Measurements from ENCODE around the gene CENPF.
A peak's percentile ranks its signal among the peaks of the same experiment; 100 is the strongest.
"Not testable (repeated sequence)": the region's sequence is repeated elsewhere in the genome, so short reads cannot be mapped to it uniquely, and the experiment has no call there.

CENPF gene

GRCh38 chr1:214583113-214583512 is 19.9 kb upstream of the CENPF start:
- no peak for DNase-seq (ENCODE audit: low read depth, low spot score)

GRCh38 chr1:214583824-214584554 is 19.0 kb upstream of the CENPF start:
- DNase-seq (ENCODE audit: low read depth, low spot score) = no peak

DNA sequence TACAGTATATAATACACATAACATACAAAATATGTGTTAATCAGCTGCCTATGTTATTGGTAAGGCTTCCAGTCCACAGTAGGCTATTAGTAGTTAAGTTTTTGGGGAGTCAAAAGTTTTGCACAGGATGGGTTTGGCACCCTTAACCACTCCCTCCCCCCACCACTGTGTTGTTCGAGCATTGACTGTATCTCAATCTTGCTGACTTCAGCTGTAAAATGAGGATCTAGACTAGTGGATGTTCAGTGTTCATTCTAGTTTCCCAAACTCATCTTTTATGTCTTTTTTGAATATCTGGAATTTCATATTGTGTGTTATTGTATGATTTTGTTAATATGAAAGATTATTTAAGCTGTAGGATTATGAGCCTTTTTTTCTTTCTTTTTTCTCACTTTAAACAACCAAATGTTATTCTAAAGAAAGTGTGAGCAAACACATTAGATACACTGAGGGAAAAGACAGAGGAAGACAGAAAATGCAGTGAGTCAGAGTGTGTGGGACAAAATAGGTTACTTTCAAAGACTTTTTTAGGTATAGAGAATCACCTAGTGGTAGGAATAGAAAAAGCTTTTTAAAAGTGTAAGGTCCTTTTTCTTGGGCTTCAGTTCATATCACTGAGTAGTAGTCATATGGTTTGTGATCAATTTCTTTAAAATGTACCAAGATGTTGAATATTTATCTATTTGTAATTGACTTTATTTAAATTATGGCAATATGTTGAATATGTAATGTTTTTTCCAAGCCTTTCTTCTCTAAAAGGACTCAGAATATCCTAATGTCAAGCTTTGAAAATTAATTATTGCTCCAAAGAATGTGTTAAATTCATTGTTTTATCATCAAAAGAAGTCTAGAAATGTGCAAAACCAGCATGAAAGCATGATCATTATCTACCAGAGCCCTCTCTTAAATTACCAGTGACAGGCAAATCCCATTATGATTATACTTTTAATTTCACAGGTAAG is 17.9 kb upstream of the CENPF start:
- DNase-seq (ENCODE audit: low read depth, low spot score) = peak; percentile 72

- DNase-seq (ENCODE audit: low read depth, low spot score) = no peak
Observed at GRCh38 chr1:214586621-214587020, 16.4 kb upstream of the CENPF start.

DNA sequence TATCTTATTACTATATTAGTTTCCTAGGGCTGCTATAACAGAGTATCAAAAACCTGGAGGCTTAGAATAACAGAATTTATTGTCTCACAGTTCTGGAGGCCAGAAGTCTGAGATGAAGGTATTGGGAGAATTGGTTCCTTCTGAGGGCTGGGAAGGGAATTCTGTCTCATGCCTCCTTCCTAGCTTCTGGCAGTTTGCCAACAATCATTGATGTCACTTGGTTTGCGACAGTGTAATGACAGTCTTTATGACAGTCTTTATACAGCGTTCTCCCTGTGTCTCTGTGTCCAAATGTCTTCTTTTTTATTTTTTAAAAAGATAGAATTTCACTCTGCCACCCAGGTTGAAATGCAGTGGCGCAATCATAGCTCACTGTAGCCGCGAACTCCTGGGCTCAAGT is 15.8 kb upstream of the CENPF start:
- DNase-seq (ENCODE audit: low read depth, low spot score) = no peak

DNA sequence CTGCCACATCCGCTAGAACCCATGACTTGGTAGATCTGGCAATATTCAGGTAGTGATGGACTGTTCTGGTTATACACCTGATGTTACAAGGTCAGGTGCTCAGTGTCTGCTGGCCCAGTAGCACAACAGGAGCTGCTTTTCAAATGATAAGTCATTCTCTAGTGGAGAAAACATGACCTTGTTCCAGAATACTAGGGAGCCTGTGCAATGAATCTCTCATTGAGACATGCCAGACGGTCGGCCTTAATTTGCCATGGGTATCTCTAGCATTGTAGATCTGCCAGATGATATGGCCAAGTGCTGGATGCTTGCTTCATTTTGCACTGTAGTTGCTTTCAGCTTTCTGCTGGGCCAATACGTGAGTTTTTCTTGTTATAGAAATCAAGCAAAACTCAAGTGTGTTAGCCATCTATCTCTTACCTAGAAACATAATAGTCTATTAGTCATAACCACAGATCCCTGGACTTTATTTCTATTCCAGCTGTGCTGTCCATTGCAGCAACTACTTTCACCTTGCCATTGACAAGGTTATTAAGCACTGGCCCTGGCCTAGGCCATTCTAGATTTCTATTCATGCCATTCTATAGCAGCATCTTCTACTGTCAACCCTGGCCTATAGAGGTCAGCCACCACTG is 13.9 kb upstream of the CENPF start:
- no peak for DNase-seq (ENCODE audit: low read depth, low spot score)

DNA sequence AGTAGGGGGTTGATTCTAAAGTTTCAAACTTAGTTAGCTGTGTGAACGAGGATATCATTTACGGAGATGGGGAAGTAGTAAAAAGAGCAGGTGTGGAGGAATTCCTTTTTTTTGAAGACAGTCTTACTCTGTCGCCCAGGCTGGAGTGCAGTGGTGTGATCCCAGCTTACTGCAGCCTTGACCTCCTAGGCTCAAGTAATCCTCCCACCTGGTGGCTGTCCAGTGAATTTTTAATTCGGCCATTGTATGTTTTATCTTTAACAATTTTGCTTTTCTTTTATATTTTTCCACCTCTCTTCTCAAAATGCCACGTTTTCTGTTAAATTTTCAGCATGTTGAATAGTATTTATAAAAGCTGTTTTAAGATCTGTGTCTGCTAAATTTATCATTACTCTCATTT is 12.3 kb upstream of the CENPF start:
- DNase-seq (ENCODE audit: low read depth, low spot score) = no peak

DNA sequence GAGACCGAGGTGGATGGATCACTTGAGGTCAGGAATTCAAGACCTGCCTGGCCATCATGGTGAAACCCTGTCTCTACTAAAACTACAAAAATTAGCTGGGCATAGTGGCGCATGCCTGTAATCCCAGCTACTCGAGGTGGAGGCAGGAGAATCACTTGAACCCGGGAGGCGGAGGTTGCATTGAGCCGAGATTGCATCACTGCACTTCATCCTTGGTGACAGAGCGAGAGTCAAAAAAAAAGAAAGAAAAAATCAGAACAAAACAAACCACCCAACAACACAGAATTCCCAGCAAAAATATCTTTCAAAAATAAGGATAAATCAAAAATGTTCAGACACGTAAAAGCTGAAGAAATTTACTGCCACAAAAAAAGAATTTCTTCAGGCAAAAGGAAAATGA is 11.1 kb upstream of the CENPF start:
- DNase-seq (ENCODE audit: low read depth, low spot score) = not testable (repeated sequence)

DNA sequence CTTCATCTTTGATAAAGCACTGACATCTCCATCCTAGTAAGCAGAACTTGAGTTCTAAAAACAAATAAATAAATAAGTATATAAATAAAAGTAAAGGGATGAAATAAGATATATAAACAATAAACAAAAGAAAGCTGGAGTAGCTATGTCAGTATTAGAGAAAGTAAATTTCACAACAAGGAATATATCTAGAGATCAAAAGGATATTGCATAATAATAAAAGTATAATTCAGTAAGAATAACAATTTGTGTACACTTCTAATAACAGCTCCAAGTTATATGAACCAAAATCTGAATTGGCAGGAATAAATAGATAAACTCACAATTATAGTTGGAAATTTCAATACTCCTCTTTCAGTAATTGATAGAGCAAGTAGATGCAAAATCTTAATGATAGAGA is 9.8 kb upstream of the CENPF start:
- DNase-seq (ENCODE audit: low read depth, low spot score) = no peak

GRCh38 chr1:214603819-214604252 is 841 bp downstream of the CENPF start:
- DNase-seq (ENCODE audit: low read depth, low spot score) = peak; percentile 21

DNA sequence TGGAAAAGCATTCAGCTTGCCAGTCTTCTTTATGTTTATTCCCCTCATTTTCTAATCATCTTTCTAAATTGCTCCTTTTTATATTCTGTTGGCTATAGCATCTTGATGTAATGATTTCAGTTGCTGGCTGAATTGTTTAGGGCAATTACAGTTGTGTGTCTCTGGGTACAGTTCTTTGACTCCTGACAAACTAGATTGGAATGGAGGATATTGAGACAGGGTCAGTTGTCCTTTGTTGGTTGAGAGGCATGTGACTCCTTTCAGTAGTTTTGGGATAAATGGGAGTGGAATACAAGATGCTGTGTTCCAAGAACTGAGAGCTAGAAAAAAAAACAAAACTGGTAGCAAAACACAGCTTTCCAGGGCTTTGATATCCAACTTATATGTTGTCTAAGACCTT is 1.5 kb downstream of the CENPF start:
- peak; percentile 48 for DNase-seq (ENCODE audit: low read depth, low spot score)

- DNase-seq (ENCODE audit: low read depth, low spot score) = not testable (repeated sequence)
Observed at GRCh38 chr1:214605484-214605883, 2.5 kb downstream of the CENPF start.

DNA sequence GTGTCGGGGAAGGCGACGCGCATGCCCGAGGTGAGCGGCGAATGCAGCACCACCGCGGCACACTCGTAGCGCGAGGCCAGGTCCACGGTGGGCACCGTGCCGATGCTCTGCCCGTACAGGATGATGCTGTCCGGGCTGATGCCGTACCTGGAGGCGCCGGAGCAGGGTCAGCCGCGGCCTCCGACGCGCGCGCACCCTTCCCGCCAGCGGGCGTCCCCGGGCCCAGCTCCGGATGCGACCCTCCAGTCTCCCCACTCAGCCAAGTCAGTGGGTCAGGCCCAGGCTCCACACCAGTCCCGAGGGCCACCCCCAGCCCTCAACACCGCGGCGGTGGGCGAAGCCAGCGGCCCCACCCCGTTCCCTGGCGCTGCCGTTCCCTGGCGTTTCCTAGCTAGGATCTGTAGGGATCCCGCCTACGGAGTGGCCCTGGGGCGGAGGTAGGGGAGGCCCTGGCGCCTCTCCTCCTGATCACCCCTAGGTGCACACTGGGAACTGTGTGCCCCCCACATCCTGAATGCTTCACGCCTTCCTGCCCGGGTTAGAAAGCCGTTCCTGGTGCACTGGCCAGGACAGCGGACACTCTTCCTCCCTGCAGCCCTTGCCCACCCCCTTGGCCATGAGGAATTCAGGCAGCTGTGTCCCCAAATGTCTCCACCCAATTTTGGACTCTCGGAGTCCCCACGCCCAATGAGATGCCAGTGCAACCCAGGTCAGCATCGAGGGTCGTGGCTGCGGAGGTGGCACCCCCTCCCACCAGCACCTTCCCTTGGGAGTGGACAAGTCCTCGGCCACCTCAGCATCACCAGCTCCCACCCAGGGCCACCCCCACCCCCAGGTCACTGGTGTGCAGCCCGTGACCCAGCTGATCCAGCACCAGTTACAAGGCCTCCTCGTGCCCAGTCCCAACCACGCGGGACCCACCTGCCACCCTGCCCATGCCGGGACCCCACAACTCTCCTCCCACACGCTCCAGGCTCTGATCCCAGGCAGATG is 3.2 kb downstream of the CENPF start:
- DNase-seq (ENCODE audit: low read depth, low spot score) = not testable (repeated sequence)

- DNase-seq (ENCODE audit: low read depth, low spot score) = not testable (repeated sequence)
Observed at GRCh38 chr1:214607492-214608215, 4.7 kb downstream of the CENPF start.

DNA sequence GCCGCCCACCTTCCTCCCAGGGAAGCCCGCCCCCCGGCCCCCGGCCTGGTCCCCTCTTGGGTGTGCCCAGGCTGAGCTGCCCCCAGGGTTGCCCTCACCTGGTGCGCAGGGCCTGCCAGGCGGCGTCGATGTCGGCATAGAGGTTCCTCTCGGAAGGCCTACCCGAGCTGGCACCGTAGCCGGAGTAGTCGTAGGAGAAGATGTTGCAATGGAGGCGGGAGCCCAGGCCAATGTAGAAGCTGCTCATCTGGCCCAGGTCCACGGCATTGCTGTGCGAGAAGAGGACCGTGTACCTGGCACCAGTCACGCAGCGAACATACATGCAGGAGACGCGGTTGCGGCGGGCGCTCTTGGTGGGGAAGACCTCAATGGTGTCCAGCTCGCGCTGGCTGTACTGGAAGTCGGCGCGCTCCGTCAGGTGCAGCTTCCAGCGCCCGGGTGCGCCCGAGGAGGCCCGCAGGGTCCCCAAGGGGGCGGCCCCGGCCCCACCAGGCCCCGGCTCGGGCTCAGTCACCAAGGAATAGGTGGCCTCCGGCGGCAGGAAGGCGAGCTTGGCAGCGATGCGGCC is 5.3 kb downstream of the CENPF start:
- DNase-seq (ENCODE audit: low read depth, low spot score) = not testable (repeated sequence)

- DNase-seq (ENCODE audit: low read depth, low spot score) = not testable (repeated sequence)
Observed at GRCh38 chr1:214608817-214609216, 5.8 kb downstream of the CENPF start.

GRCh38 chr1:214609692-214610091 is 6.7 kb downstream of the CENPF start:
- no peak for DNase-seq (ENCODE audit: low read depth, low spot score)

- DNase-seq (ENCODE audit: low read depth, low spot score) = not testable (repeated sequence)
Observed at GRCh38 chr1:214610136-214610535, 7.1 kb downstream of the CENPF start.

DNA sequence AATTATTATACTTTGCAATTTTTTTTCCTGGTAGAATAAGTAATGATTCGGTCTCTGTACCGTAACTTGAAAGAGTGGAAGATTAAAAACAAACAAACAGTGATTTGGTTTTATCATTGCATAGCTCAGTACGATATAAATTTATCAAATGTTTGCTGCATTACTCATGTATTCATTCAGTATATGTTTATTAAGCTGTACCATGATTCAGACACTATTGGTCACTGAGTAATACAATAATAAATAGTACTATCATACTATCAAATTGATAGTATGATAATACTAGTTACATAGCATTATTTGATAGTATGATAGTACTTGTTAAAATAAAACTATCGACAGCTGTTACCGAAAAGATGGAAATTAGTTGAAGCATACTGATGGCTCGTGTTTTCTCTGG is 12.1 kb downstream of the CENPF start:
- no peak for DNase-seq (ENCODE audit: low read depth, low spot score)

DNA sequence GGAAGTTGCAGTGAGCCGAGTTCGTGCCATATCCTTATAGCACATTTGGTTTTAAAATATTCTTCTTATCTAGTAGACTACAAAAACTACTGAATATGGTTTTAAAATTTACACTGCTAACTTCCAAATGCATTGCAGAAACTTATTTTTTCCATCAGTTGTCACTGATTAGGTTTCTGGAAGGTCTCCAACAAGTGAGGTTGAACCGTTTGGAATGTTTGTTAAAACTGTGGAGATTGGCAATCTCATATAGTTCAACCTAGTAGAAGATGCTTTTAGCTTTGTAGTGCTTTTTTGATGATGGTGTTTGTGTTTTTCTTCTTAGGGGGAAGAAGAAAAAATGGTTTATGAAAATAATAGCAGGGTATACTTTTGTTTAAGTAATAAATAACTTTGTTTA is 12.9 kb downstream of the CENPF start:
- peak; percentile 73 for DNase-seq (ENCODE audit: low read depth, low spot score)

Measured in astrocyte of the hippocampus (primary cell).